Suprapubic skin (tissue), 4 donors: ENCODE data around the gene CD109. TPM values are rescaled to one million over a fixed set of nuclear protein-coding genes. Genes with fewer than 3 reads are reported as not detected.

ENCODE experiments used
- DNase-seq, 2 donors: peaks; one replicate each; pipeline ENCODE4 v3.0.0-alpha.2; 2019; ENCODE audit warnings: low spot score in 2 of 2
- H3K27ac ChIP-seq: fragments of 200-600 bp; sonication (generic); one replicate; pipeline ENCODE4 v1.5.1; 2019
- H3K27me3 ChIP-seq: fragments of 200-600 bp; sonication (generic); one replicate; pipeline ENCODE4 v1.5.1; 2019
- H3K36me3 ChIP-seq: fragments of 200-600 bp; sonication (generic); one replicate; pipeline ENCODE4 v1.5.1; 2019
- H3K4me1 ChIP-seq: fragments of 200-600 bp; sonication (generic); one replicate; pipeline ENCODE4 v1.5.1; 2019
- H3K4me3 ChIP-seq: fragments of 200-600 bp; sonication (generic); one replicate; pipeline ENCODE4 v1.5.1; 2019; ENCODE audit warnings: mild to moderate bottlenecking
- H3K9me3 ChIP-seq: fragments of 200-600 bp; sonication (generic); one replicate; pipeline ENCODE4 v1.5.1; 2019
- CTCF ChIP-seq, 2 donors: fragments of 200-600 bp in 1 of 2; fragments of 450-650 bp in 1 of 2; sonication (generic) in 1 of 2; IDR thresholded peaks; one replicate each; pipeline ENCODE4 v1.5.1; 2016 to 2019; ENCODE audit warnings: antibody characterized with exemption in 2 of 2, mild to moderate bottlenecking in 1 of 2, moderate library complexity in 1 of 2
- EP300 ChIP-seq: sonication (generic); formaldehyde crosslinking; IDR thresholded peaks from one replicate; pipeline ENCODE4 v1.6.1; 2017; ENCODE audit warnings: antibody characterized with exemption
- POLR2A ChIP-seq, 2 donors: fragments of 450-650 bp; IDR thresholded peaks; one replicate each; pipeline ENCODE4 v1.6.1; 2017; ENCODE audit warnings: antibody characterized with exemption in 2 of 2, mild to moderate bottlenecking in 2 of 2, moderate library complexity in 2 of 2
- POLR2AphosphoS5 ChIP-seq, 3 donors: sonication (generic); formaldehyde crosslinking; IDR thresholded peaks; one replicate each; pipeline ENCODE4 v1.6.1; 2017; ENCODE audit warnings: antibody characterized with exemption in 3 of 3
- WGBS: methylation state at CpG from one replicate; pipeline ENCODE4 v1.1.5; 2018; 5-methylcytosine and 5-hydroxymethylcytosine counted together
- total RNA-seq, 4 donors: library from RNA; depleted of rRNA; stranded (reverse); fragments of >200 nt; gene quantifications; one replicate each; pipeline ENCODE4 v1.1.0, GENCODE V29; 2016

The CD109 gene
- total RNA-seq, 4 donors from 2014 or later, result 27.5 to 48.2 (median 43.1) TPM

DNA sequence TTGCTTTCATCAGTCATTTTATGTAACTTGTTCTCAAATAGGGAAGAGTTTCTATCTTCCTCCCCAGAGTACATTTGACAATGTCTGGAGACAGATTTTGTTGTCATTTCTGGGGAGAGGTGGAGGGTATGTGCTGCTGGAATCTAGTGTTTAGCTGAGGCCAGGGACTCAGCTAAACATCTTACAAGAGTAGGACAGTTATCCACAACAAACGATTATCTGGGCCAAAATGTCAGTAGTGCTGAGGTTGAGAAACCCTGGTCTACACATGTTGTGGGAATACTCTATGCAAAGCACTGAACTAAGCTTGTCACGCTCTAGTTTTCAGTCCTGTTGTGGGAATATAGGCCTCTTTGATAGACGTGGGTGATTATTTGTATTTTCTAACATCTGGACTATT, 171.4 kb downstream of the CD109 start:
- TF ChIP-seq EP300 (no peak), POLR2AphosphoS5 (IDR thresholded peaks at IDR 0.05) (no peak), POLR2A (IDR thresholded peaks at IDR 0.05) (no peak), CTCF (IDR thresholded peaks at IDR 0.05) (no peak)

DNA sequence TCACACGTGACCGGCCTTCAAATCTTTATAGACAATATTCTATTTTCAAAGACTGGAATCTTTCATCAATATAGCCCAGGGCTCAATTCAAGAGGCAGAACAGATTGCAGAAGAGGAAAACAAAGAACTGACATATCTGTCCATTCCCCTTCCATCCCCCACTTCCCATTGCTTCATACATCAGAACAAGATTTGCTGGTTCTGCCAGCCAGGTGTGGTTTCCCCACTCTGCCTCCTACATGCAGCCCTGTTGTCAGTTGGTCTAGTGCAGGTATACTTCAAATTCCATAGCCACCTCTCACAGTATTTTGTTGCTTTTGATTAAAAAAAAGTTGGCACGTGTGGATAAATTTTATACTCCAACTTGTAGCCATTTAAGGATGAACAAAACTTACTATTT, 174.9 kb downstream of the CD109 start:
- no peak overlapping the region for H3K27ac ChIP-seq
- no peak for DNase-seq
- H3K4me3 ChIP-seq, result no peak overlapping the region
- 61% methylated on average over 3 of the region's 3 CpGs for WGBS
- H3K27me3 ChIP-seq, result no peaks in the 10 kb centered on the region
- H3K36me3 ChIP-seq, result no peaks in the 10 kb centered on the region
- no peaks in the 10 kb centered on the region for H3K9me3 ChIP-seq
- H3K4me1 ChIP-seq, result no peaks in the 10 kb centered on the region
- TF ChIP-seq CTCF (IDR thresholded peaks at IDR 0.05), result no peak
- no peak for TF ChIP-seq POLR2A (IDR thresholded peaks at IDR 0.05)
- TF ChIP-seq POLR2AphosphoS5 (IDR thresholded peaks at IDR 0.05), result no peak
- no peak for TF ChIP-seq EP300

More for the DNA sequence above, 171.4 kb downstream of the CD109 start:
- no peak for DNase-seq
- no peak overlapping the region for H3K4me3 ChIP-seq
- no peaks in the 10 kb centered on the region for H3K27me3 ChIP-seq
- no peaks in the 10 kb centered on the region for H3K36me3 ChIP-seq
- 64% methylated on average over 3 of the region's 3 CpGs for WGBS
- H3K4me1 ChIP-seq, result no peaks in the 10 kb centered on the region
- no peaks in the 10 kb centered on the region for H3K9me3 ChIP-seq
- H3K27ac ChIP-seq, result no peak overlapping the region

GRCh38 chr6:73873081-73873480, 177.1 kb downstream of the CD109 start:
- Histone ChIP-seq H3K36me3 (no peaks in the 10 kb centered on the region), H3K27ac (no peak overlapping the region), H3K4me1 (no peaks in the 10 kb centered on the region), H3K27me3 (no peaks in the 10 kb centered on the region), H3K4me3 (no peak overlapping the region), H3K9me3 (no peaks in the 10 kb centered on the region)
- TF ChIP-seq POLR2A (IDR thresholded peaks at IDR 0.05), result no peak
- TF ChIP-seq EP300, result no peak
- TF ChIP-seq POLR2AphosphoS5 (IDR thresholded peaks at IDR 0.05), result no peak
- TF ChIP-seq CTCF (IDR thresholded peaks at IDR 0.05), result no peak
- DNase-seq, result no peak

Other genes starting within 250 kb of the CD109 start
- 1 to 10 TPM in 3 of 4 donors, under 1 TPM in 1; 0.79 to 4.3 (median 1.6) TPM for gene CGAS, start 243.9 kb upstream of the CD109 start, total RNA-seq
- 10 to 100 TPM; 12.9 to 34.3 (median 23.9) TPM for gene MTO1, start 234.5 kb upstream of the CD109 start, total RNA-seq
- gene EEF1A1, start 175.2 kb upstream of the CD109 start, total RNA-seq, result over 10,000 TPM in 3 of 4 donors, 1,000 to 10,000 TPM in 1; 8,061 to 12,310 (median 11,939) TPM
- gene SLC17A5, start 42.2 kb upstream of the CD109 start, total RNA-seq, result 10 to 100 TPM in 2 of 4 donors, 1 to 10 TPM in 2; 8.0 to 14.0 (median 11.2) TPM